HepG2 (cell line): ENCODE measurements around the gene IMMT. TPM values are rescaled to one million over a fixed set of nuclear protein-coding genes. Genes with fewer than 3 reads are reported as not detected.

Source experiments
- ARNTL ChIP-seq: sonication (generic); formaldehyde crosslinking; IDR thresholded peaks from 2 replicates; pipeline ENCODE4 v1.4.0; 2020; ENCODE audit warnings: mild to moderate bottlenecking, missing genetic modification reagents
- BRD4 ChIP-seq: sonication (generic); formaldehyde crosslinking; IDR thresholded peaks from 2 replicates; pipeline ENCODE4 v1.4.0; 2020; ENCODE audit warnings: missing genetic modification reagents
- ELF3 ChIP-seq: IDR thresholded peaks from 2 replicates; pipeline ENCODE4 v1.6.1; 2016; ENCODE audit warnings: missing genetic modification reagents, missing compliant biosample characterization
- SOX5 ChIP-seq: IDR thresholded peaks from 2 replicates; pipeline ENCODE4 v1.6.1; 2016; ENCODE audit warnings: borderline replicate concordance
- SP1 ChIP-seq, 2 experiments: fragments of 450-650 bp in 1 of 2; sonication (generic) in 1 of 2; formaldehyde crosslinking in 1 of 2; IDR thresholded peaks; 2 replicates each; pipeline versions ENCODE4 v1.4.0 to v1.6.1; 2016 to 2020; ENCODE audit warnings: missing genetic modification reagents in 1 of 2
- TRIM24 ChIP-seq: sonication (generic); formaldehyde crosslinking; IDR thresholded peaks from 2 replicates; pipeline ENCODE4 v1.8.0; 2022; ENCODE audit warnings: mild to moderate bottlenecking, missing genetic modification reagents
- polyA plus RNA-seq, 8 experiments: library from polyadenylated mRNA; depleted of rRNA in 3 of 8; stranded (reverse) in 7 of 8; unstranded in 1 of 8; fragments of >200 nt; fragmentation: Illumina TruSeq in 4 of 8; extraction: Trizol in 4 of 8; gene quantifications; 2 replicates each; pipeline versions ENCODE4 v1.2.1 to v1.2.3, GENCODE V29; 2011 to 2016; ENCODE audit warnings: low read depth in 4 of 8, missing spikeins in 1 of 8, mixed read lengths in 1 of 8; ENCODE audit not compliant: insufficient read depth in 1 of 8
- total RNA-seq, 5 experiments: library from RNA; depleted of rRNA; stranded (reverse); fragments of >200 nt; fragmentation: Illumina TruSeq; extraction: Trizol; gene quantifications; 2 replicates each; pipeline ENCODE4 v1.2.3, GENCODE V29; 2016; ENCODE audit warnings: low read depth in 1 of 5
- TF ChIP-seq, protein P1 (sequence below): sonication (generic); formaldehyde crosslinking; IDR thresholded peaks from 2 replicates; pipeline ENCODE4 v1.5.1; 2020; ENCODE audit warnings: mild to moderate bottlenecking, missing genetic modification reagents, borderline replicate concordance

The IMMT gene
- total and polyA plus RNA-seq, 2 of the 13 experiments (the other 11 are each of a cell fraction or from before 2014, with no cell fraction given): 63.5 to 119 TPM

DNA sequence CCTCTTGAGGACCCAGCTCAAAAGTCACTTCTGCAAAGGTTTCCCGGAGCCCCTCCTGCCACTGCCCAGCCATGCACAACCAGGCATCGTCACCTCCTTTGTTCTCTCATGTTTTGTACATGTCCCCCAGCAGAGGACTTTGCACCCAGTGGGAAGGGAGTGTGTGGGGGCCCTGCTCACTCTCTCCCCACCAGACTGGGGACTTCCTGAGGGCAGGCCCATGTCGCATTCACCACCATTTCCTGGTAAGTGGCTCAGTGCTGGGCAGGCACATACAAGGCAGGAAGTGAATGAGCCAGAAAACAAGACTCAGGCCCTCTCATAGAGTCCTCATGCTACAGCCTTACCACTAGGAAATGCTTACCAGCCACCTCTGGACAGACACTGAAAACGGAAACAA, 22.9 kb upstream of the IMMT start (continued):
- TF ChIP-seq ELF3 (CRISPR knock-in tag) (peak; percentile 62; the same call in 1 of the 2 replicates), SP1 (IDR thresholded peaks at IDR 0.05) (no peak), SP1 (CRISPR knock-in tag; IDR thresholded peaks at IDR 0.05) (no peak), BRD4 (no peak), ARNTL (no peak), SOX5 (CRISPR knock-in tag) (0 out of 2 replicates have a peak, but pooled peaks have one; percentile 22), TRIM24 (CRISPR knock-in tag) (peak; percentile 31; the same call in 1 of the 2 replicates)
- TF ChIP-seq, protein P1, sequence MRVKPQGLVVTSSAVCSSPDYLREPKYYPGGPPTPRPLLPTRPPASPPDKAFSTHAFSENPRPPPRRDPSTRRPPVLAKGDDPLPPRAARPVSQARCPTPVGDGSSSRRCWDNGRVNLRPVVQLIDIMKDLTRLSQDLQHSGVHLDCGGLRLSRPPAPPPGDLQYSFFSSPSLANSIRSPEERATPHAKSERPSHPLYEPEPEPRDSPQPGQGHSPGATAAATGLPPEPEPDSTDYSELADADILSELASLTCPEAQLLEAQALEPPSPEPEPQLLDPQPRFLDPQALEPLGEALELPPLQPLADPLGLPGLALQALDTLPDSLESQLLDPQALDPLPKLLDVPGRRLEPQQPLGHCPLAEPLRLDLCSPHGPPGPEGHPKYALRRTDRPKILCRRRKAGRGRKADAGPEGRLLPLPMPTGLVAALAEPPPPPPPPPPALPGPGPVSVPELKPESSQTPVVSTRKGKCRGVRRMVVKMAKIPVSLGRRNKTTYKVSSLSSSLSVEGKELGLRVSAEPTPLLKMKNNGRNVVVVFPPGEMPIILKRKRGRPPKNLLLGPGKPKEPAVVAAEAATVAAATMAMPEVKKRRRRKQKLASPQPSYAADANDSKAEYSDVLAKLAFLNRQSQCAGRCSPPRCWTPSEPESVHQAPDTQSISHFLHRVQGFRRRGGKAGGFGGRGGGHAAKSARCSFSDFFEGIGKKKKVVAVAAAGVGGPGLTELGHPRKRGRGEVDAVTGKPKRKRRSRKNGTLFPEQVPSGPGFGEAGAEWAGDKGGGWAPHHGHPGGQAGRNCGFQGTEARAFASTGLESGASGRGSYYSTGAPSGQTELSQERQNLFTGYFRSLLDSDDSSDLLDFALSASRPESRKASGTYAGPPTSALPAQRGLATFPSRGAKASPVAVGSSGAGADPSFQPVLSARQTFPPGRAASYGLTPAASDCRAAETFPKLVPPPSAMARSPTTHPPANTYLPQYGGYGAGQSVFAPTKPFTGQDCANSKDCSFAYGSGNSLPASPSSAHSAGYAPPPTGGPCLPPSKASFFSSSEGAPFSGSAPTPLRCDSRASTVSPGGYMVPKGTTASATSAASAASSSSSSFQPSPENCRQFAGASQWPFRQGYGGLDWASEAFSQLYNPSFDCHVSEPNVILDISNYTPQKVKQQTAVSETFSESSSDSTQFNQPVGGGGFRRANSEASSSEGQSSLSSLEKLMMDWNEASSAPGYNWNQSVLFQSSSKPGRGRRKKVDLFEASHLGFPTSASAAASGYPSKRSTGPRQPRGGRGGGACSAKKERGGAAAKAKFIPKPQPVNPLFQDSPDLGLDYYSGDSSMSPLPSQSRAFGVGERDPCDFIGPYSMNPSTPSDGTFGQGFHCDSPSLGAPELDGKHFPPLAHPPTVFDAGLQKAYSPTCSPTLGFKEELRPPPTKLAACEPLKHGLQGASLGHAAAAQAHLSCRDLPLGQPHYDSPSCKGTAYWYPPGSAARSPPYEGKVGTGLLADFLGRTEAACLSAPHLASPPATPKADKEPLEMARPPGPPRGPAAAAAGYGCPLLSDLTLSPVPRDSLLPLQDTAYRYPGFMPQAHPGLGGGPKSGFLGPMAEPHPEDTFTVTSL (CRISPR knock-in tag): 0 out of 2 replicates have a peak, but pooled peaks have one; percentile 18
- TF ChIP-seq, all 625 proteins: peak for 16
